GM23338 (cell line): ENCODE measurements around the gene CHN2. TPM values are rescaled to one million over a fixed set of nuclear protein-coding genes. Genes with fewer than 3 reads are reported as not detected.

ENCODE experiments used
- ATAC-seq: fragments of 200-7000 bp; cut with Tn5 transposase; 3 replicates; pipeline ENCODE4 v1.9.1; 2020
- DNase-seq: peaks from one replicate; pipeline ENCODE4 v3.0.0-alpha.2; 2015; ENCODE audit warnings: low spot score
- H2AFZ ChIP-seq: fragments of 200-600 bp; sonication (generic); 2 replicates; pipeline ENCODE4 v1.8.0; 2016; ENCODE audit warnings: antibody characterized with exemption, mild to moderate bottlenecking, moderate library complexity
- H3F3A ChIP-seq: fragments of 200-600 bp; sonication (generic); replicated peaks from 2 replicates; pipeline ENCODE4 v1.8.0; 2017; ENCODE audit warnings: antibody characterized with exemption, mixed run types, low read depth
- H3K27ac ChIP-seq: fragments of 200-600 bp; sonication (generic); 2 replicates; pipeline ENCODE4 v1.6.1; 2016; ENCODE audit warnings: low read depth
- H3K27me3 ChIP-seq: fragments of 200-600 bp; sonication (generic); 2 replicates; pipeline ENCODE4 v1.8.0; 2016; ENCODE audit warnings: mild to moderate bottlenecking, mixed run types, moderate library complexity; ENCODE audit not compliant: insufficient read depth
- H3K36me3 ChIP-seq: fragments of 200-600 bp; sonication (generic); 2 replicates; pipeline ENCODE4 v1.8.0; 2016; ENCODE audit warnings: mild to moderate bottlenecking; ENCODE audit not compliant: insufficient read depth
- H3K4me1 ChIP-seq: fragments of 200-600 bp; sonication (generic); 2 replicates; pipeline ENCODE4 v1.8.0; 2016; ENCODE audit warnings: mild to moderate bottlenecking, moderate library complexity; ENCODE audit not compliant: insufficient read depth
- H3K4me2 ChIP-seq: fragments of 200-600 bp; sonication (generic); 2 replicates; pipeline ENCODE4 v1.7.1; 2017; ENCODE audit warnings: mixed run types
- H3K4me3 ChIP-seq: fragments of 200-600 bp; sonication (generic); 2 replicates; pipeline ENCODE4 v1.6.1; 2016; ENCODE audit warnings: mixed run types
- H3K79me2 ChIP-seq: fragments of 200-600 bp; sonication (generic); replicated peaks from 2 replicates; pipeline ENCODE4 v1.8.0; 2017; ENCODE audit warnings: mild to moderate bottlenecking; ENCODE audit not compliant: insufficient read depth
- H3K9me2 ChIP-seq: fragments of 200-600 bp; sonication (generic); 2 replicates; pipeline ENCODE4 v1.8.0; 2017; ENCODE audit not compliant: insufficient read depth
- H4K20me1 ChIP-seq: fragments of 200-600 bp; sonication (generic); replicated peaks from 2 replicates; pipeline ENCODE4 v1.8.0; 2017; ENCODE audit warnings: mild to moderate bottlenecking; ENCODE audit not compliant: insufficient read depth
- H3K27ac Mint-ChIP-seq: 2 replicates; pipeline ENCODE4 v1.8.0; 2020; ENCODE audit warnings: inconsistent platforms, mild to moderate bottlenecking, moderate library complexity, mixed read lengths
- H3K27me3 Mint-ChIP-seq: 3 replicates; pipeline ENCODE4 v1.8.0; 2022; ENCODE audit warnings: low read depth, mild to moderate bottlenecking, moderate library complexity, mixed read lengths, inconsistent platforms; ENCODE audit not compliant: insufficient read depth, poor library complexity
- H3K36me3 Mint-ChIP-seq: 3 replicates; pipeline ENCODE4 v1.8.0; 2021; ENCODE audit warnings: low read depth, mild to moderate bottlenecking, inconsistent platforms, moderate library complexity, mixed read lengths
- H3K4me1 Mint-ChIP-seq: 3 replicates; pipeline ENCODE4 v1.8.0; 2020; ENCODE audit warnings: mild to moderate bottlenecking, inconsistent platforms, mixed read lengths
- H3K4me3 Mint-ChIP-seq: 3 replicates; pipeline ENCODE4 v1.8.0; 2021; ENCODE audit warnings: moderate library complexity, mild to moderate bottlenecking, inconsistent platforms, mixed read lengths
- H3K9me3 Mint-ChIP-seq: 3 replicates; pipeline ENCODE4 v1.8.0; 2020; ENCODE audit warnings: moderate library complexity, mild to moderate bottlenecking, inconsistent platforms, mixed read lengths
- CTCF ChIP-seq, 2 experiments: fragments of 200-600 bp in 1 of 2; sonication (generic) in 1 of 2; conservative IDR thresholded peaks; 2 replicates each; pipeline versions ENCODE4 v1.5.1 to v1.6.1; 2016 to 2017; ENCODE audit warnings: antibody characterized with exemption in 2 of 2, low read depth in 2 of 2, mild to moderate bottlenecking in 2 of 2, moderate library complexity in 1 of 2
- EZH2phosphoT487 ChIP-seq: fragments of 200-600 bp; sonication (generic); IDR thresholded peaks from one replicate; pipeline ENCODE4 v1.8.1; 2018; ENCODE audit warnings: antibody characterized with exemption; ENCODE audit not compliant: unreplicated experiment
- REST ChIP-seq: IDR thresholded peaks from one replicate; pipeline ENCODE4 v1.6.1; 2018; ENCODE audit warnings: antibody characterized with exemption; ENCODE audit not compliant: unreplicated experiment
- STAT1 ChIP-seq: IDR thresholded peaks from one replicate; pipeline ENCODE4 v1.6.1; 2016; ENCODE audit warnings: antibody characterized with exemption; ENCODE audit not compliant: unreplicated experiment
- ZNF114 ChIP-seq: fragments of 250-450 bp; sonication (Bioruptor Pico); IDR thresholded peaks from 2 replicates; pipeline ENCODE4 v1.5.0; 2020; ENCODE audit warnings: mild to moderate bottlenecking, moderate library complexity
- ZNF331 ChIP-seq: fragments of 250-450 bp; sonication (Bioruptor Pico); IDR thresholded peaks from 2 replicates; pipeline ENCODE4 v1.5.0; 2020; ENCODE audit warnings: low read depth, mild to moderate bottlenecking, moderate library complexity
- polyA plus RNA-seq: library from polyadenylated mRNA; unstranded; fragments of >200 nt; fragmentation: Nextera tagmentation; extraction: Ambion mirVana; gene quantifications from 2 replicates; pipeline ENCODE4 v1.2.1, GENCODE V29; 2016
- total RNA-seq: library from RNA; depleted of rRNA; stranded (reverse); fragments of >200 nt; shearing (Covaris generic); gene quantifications from 2 replicates; pipeline ENCODE4 v1.2.3, GENCODE V29; 2014
- TF ChIP-seq, protein P1 (sequence below): IDR thresholded peaks from 2 replicates; pipeline ENCODE4 v1.6.1; 2016; ENCODE audit warnings: antibody characterized with exemption
- TF ChIP-seq, protein P2 (sequence below): fragments of 250-450 bp; sonication (Bioruptor Pico); IDR thresholded peaks from 2 replicates; pipeline ENCODE4 v1.5.0; 2020; ENCODE audit warnings: mild to moderate bottlenecking, moderate library complexity

CHN2 gene
- total and polyA plus RNA-seq, 2 experiments from 2014 or later, result 6.1 to 7.5 TPM

GRCh38 chr7:29196191-29196590 lies 1.6 kb downstream of the CHN2 start:
- Mint-ChIP-seq H3K4me1 (peaks cover 41% of the 10 kb centered on the region), H3K4me3 (no peak overlapping the region), H3K36me3 (no peaks in the 10 kb centered on the region; the same call in 2 of the 3 replicates), H3K9me3 (no peaks in the 10 kb centered on the region), H3K27me3 (peaks cover 50% of the 10 kb centered on the region), H3K27ac (no peak overlapping the region)
- Histone ChIP-seq H3K79me2 (no peaks in the 10 kb centered on the region), H3K27me3 (peaks cover 70% of the 10 kb centered on the region), H3K4me2 (peak overlapping the region; percentile 11; the same call in 1 of the 2 replicates), H3K4me3 (0 out of 2 replicates have a peak overlapping the region, but pooled peaks have one; percentile 76), H3F3A (no peaks in the 10 kb centered on the region), H3K36me3 (no peaks in the 10 kb centered on the region), H3K4me1 (peaks cover 32% of the 10 kb centered on the region), H3K27ac (no peak overlapping the region), H3K9me2 (no peaks in the 10 kb centered on the region), H2AFZ (no peak overlapping the region), H4K20me1 (no peaks in the 10 kb centered on the region)
- ATAC-seq, result no peak
- no peak for TF ChIP-seq STAT1
- no peak for DNase-seq

- Mint-ChIP-seq H3K9me3 (no peaks in the 10 kb centered on the region), H3K27ac (no peak overlapping the region), H3K4me1 (peaks cover 41% of the 10 kb centered on the region), H3K4me3 (no peak overlapping the region), H3K27me3 (peaks cover 48% of the 10 kb centered on the region), H3K36me3 (no peaks in the 10 kb centered on the region; the same call in 2 of the 3 replicates)
- H3K36me3 ChIP-seq, result no peaks in the 10 kb centered on the region
- peak overlapping the region; percentile 11 for H3K4me2 ChIP-seq
- ATAC-seq, result no peak
- H3K4me1 ChIP-seq, result peaks cover 30% of the 10 kb centered on the region
- no peaks in the 10 kb centered on the region for H3F3A ChIP-seq
- peaks cover 61% of the 10 kb centered on the region for H3K27me3 ChIP-seq
- H2AFZ ChIP-seq, result no peak overlapping the region
- no peaks in the 10 kb centered on the region for H3K9me2 ChIP-seq
- no peaks in the 10 kb centered on the region for H4K20me1 ChIP-seq
- H3K79me2 ChIP-seq, result no peaks in the 10 kb centered on the region
- no peak for DNase-seq
- no peak overlapping the region for H3K27ac ChIP-seq
- no peak overlapping the region for H3K4me3 ChIP-seq
- TF ChIP-seq CTCF (conservative IDR thresholded peaks at IDR 0.05; ENCODE audit: low read depth in 2 of 2) (no peak), ZNF331 (no peak), REST (no peak), EZH2phosphoT487 (no peak), ZNF114 (CRISPR knock-in tag) (no peak), STAT1 (no peak)
- TF ChIP-seq, protein P1, sequence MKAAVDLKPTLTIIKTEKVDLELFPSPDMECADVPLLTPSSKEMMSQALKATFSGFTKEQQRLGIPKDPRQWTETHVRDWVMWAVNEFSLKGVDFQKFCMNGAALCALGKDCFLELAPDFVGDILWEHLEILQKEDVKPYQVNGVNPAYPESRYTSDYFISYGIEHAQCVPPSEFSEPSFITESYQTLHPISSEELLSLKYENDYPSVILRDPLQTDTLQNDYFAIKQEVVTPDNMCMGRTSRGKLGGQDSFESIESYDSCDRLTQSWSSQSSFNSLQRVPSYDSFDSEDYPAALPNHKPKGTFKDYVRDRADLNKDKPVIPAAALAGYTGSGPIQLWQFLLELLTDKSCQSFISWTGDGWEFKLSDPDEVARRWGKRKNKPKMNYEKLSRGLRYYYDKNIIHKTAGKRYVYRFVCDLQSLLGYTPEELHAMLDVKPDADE, result no peak
- TF ChIP-seq, protein P2, sequence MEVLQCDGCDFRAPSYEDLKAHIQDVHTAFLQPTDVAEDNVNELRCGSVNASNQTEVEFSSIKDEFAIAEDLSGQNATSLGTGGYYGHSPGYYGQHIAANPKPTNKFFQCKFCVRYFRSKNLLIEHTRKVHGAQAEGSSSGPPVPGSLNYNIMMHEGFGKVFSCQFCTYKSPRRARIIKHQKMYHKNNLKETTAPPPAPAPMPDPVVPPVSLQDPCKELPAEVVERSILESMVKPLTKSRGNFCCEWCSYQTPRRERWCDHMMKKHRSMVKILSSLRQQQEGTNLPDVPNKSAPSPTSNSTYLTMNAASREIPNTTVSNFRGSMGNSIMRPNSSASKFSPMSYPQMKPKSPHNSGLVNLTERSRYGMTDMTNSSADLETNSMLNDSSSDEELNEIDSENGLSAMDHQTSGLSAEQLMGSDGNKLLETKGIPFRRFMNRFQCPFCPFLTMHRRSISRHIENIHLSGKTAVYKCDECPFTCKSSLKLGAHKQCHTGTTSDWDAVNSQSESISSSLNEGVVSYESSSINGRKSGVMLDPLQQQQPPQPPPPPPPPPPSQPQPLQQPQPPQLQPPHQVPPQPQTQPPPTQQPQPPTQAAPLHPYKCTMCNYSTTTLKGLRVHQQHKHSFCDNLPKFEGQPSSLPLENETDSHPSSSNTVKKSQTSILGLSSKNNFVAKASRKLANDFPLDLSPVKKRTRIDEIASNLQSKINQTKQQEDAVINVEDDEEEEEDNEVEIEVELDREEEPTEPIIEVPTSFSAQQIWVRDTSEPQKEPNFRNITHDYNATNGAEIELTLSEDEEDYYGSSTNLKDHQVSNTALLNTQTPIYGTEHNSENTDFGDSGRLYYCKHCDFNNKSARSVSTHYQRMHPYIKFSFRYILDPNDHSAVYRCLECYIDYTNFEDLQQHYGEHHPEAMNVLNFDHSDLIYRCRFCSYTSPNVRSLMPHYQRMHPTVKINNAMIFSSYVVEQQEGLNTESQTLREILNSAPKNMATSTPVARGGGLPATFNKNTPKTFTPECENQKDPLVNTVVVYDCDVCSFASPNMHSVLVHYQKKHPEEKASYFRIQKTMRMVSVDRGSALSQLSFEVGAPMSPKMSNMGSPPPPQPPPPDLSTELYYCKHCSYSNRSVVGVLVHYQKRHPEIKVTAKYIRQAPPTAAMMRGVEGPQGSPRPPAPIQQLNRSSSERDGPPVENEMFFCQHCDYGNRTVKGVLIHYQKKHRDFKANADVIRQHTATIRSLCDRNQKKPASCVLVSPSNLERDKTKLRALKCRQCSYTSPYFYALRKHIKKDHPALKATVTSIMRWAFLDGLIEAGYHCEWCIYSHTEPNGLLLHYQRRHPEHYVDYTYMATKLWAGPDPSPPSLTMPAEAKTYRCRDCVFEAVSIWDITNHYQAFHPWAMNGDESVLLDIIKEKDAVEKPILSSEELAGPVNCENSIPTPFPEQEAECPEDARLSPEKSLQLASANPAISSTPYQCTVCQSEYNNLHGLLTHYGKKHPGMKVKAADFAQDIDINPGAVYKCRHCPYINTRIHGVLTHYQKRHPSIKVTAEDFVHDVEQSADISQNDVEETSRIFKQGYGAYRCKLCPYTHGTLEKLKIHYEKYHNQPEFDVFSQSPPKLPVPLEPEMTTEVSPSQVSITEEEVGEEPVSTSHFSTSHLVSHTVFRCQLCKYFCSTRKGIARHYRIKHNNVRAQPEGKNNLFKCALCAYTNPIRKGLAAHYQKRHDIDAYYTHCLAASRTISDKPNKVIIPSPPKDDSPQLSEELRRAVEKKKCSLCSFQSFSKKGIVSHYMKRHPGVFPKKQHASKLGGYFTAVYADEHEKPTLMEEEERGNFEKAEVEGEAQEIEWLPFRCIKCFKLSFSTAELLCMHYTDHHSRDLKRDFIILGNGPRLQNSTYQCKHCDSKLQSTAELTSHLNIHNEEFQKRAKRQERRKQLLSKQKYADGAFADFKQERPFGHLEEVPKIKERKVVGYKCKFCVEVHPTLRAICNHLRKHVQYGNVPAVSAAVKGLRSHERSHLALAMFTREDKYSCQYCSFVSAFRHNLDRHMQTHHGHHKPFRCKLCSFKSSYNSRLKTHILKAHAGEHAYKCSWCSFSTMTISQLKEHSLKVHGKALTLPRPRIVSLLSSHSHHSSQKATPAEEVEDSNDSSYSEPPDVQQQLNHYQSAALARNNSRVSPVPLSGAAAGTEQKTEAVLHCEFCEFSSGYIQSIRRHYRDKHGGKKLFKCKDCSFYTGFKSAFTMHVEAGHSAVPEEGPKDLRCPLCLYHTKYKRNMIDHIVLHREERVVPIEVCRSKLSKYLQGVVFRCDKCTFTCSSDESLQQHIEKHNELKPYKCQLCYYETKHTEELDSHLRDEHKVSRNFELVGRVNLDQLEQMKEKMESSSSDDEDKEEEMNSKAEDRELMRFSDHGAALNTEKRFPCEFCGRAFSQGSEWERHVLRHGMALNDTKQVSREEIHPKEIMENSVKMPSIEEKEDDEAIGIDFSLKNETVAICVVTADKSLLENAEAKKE (CRISPR knock-in tag), result no peak
Measured at GRCh38 chr7:29196971-29197595, 2.5 kb downstream of the CHN2 start.
